Skeletal muscle tissue (tissue), 4 donors: ENCODE data around the gene TNRC18. TPM values are rescaled to one million over a fixed set of nuclear protein-coding genes. Genes with fewer than 3 reads are reported as not detected.

Experiments
- H3K27ac ChIP-seq: one replicate; pipeline ENCODE4 v1.7.0; 2013; ENCODE audit warnings: mild to moderate bottlenecking, low read depth, low read length, inconsistent platforms
- H3K27me3 ChIP-seq, 3 donors: one replicate each; pipeline ENCODE4 v1.7.0; 2013; ENCODE audit warnings: low read length in 3 of 3; ENCODE audit not compliant: control insufficient read depth in 3 of 3, insufficient read depth in 3 of 3
- H3K36me3 ChIP-seq, 3 donors: one replicate each; pipeline ENCODE4 v1.7.0; 2013; ENCODE audit warnings: low read length in 3 of 3; ENCODE audit not compliant: control insufficient read depth in 3 of 3, insufficient read depth in 3 of 3
- H3K4me1 ChIP-seq, 3 donors: one replicate each; pipeline ENCODE4 v1.7.0; 2013; ENCODE audit warnings: low read length in 3 of 3, mild to moderate bottlenecking in 3 of 3; ENCODE audit not compliant: control insufficient read depth in 3 of 3, insufficient read depth in 3 of 3
- H3K4me3 ChIP-seq, 3 donors: one replicate each; pipeline ENCODE4 v1.7.0; 2013; ENCODE audit warnings: low read length in 3 of 3
- H3K9ac ChIP-seq, 3 donors: one replicate each; pipeline ENCODE4 v1.7.0; 2013; ENCODE audit warnings: low read length in 3 of 3, mild to moderate bottlenecking in 3 of 3, moderate library complexity in 2 of 3, low read depth in 1 of 3
- H3K9me3 ChIP-seq, 3 donors: one replicate each; pipeline ENCODE4 v1.7.0; 2013; ENCODE audit warnings: low read length in 3 of 3; ENCODE audit not compliant: control insufficient read depth in 3 of 3
- total RNA-seq: library from RNA; depleted of rRNA; stranded (reverse); fragments of >200 nt; gene quantifications from one replicate; pipeline ENCODE4 v1.2.3, GENCODE V29; 2014
- donor health status: Osteomylitis.

Gene TNRC18
- total RNA-seq, 1 donor from 2014 or later, result 25.6 TPM

- Histone ChIP-seq H3K9me3 (peaks cover 0 to 4% (median 0%) of the 10 kb centered on the region in 3 donors), H3K27me3 (no peaks in the 10 kb centered on the region), H3K9ac (peak overlapping the region; percentile 79 to 99 (median 99)), H3K4me3 (peak overlapping the region; percentile 91 to 94 (median 92)), H3K36me3 (peaks cover 0 to 7% (median 2%) of the 10 kb centered on the region in 3 donors), H3K4me1 (peaks cover 23 to 36% (median 28%) of the 10 kb centered on the region in 3 donors), H3K27ac (peak overlapping the region; percentile 97)
Observed at GRCh38 chr7:5429253-5429856, 5.7 kb upstream of the TNRC18 start.

GRCh38 chr7:5428478-5429252 is 5.0 kb upstream of the TNRC18 start:
- peaks cover 0 to 4% (median 0%) of the 10 kb centered on the region in 3 donors for H3K9me3 ChIP-seq
- peak overlapping the region; percentile 91 to 94 (median 92) for H3K4me3 ChIP-seq
- peaks cover 23 to 36% (median 28%) of the 10 kb centered on the region in 3 donors for H3K4me1 ChIP-seq
- H3K27me3 ChIP-seq, result no peaks in the 10 kb centered on the region
- peaks cover 0 to 7% (median 2%) of the 10 kb centered on the region in 3 donors for H3K36me3 ChIP-seq
- peak overlapping the region; percentile 97 for H3K27ac ChIP-seq
- H3K9ac ChIP-seq, result peak overlapping the region; percentile 94 to 99 (median 99)

- Histone ChIP-seq H3K4me3 (peak overlapping the region; percentile 91 to 94 (median 92)), H3K9ac (peak overlapping the region; percentile 98 to 99 (median 99)), H3K36me3 (no peaks in the 10 kb centered on the region), H3K4me1 (peaks cover 23 to 36% (median 28%) of the 10 kb centered on the region in 3 donors), H3K9me3 (no peaks in the 10 kb centered on the region), H3K27ac (peak overlapping the region; percentile 97), H3K27me3 (no peaks in the 10 kb centered on the region)
Observed at GRCh38 chr7:5426226-5426475, 2.5 kb upstream of the TNRC18 start.

GRCh38 chr7:5425507-5426225 is 2.0 kb upstream of the TNRC18 start:
- no peaks in the 10 kb centered on the region for H3K36me3 ChIP-seq
- H3K9me3 ChIP-seq, result no peaks in the 10 kb centered on the region
- H3K27ac ChIP-seq, result peak overlapping the region; percentile 97
- H3K4me3 ChIP-seq, result peak overlapping the region; percentile 91 to 94 (median 92)
- peaks cover 23 to 36% (median 28%) of the 10 kb centered on the region in 3 donors for H3K4me1 ChIP-seq
- peak overlapping the region; percentile 98 to 99 (median 99) for H3K9ac ChIP-seq
- H3K27me3 ChIP-seq, result no peaks in the 10 kb centered on the region

- Histone ChIP-seq H3K27me3 (no peaks in the 10 kb centered on the region), H3K4me1 (peaks cover 17 to 29% (median 24%) of the 10 kb centered on the region in 3 donors), H3K9ac (peak overlapping the region; percentile 98 to 99 (median 99)), H3K27ac (peak overlapping the region; percentile 97), H3K36me3 (no peaks in the 10 kb centered on the region), H3K9me3 (no peaks in the 10 kb centered on the region), H3K4me3 (peak overlapping the region; percentile 91 to 94 (median 92))
Observed at GRCh38 chr7:5424749-5425506, 1.3 kb upstream of the TNRC18 start.

- Histone ChIP-seq H3K27ac (peak overlapping the region; percentile 97), H3K4me1 (peaks cover 13 to 23% (median 20%) of the 10 kb centered on the region in 3 donors), H3K36me3 (no peaks in the 10 kb centered on the region), H3K4me3 (peak overlapping the region; percentile 91 to 94 (median 92)), H3K9me3 (no peaks in the 10 kb centered on the region), H3K27me3 (no peaks in the 10 kb centered on the region), H3K9ac (peak overlapping the region; percentile 98 to 99 (median 99))
Observed at GRCh38 chr7:5423976-5424748, 528 bp upstream of the TNRC18 start.

GRCh38 chr7:5422396-5423305 is 983 bp downstream of the TNRC18 start:
- peak overlapping the region; percentile 77 to 94 (median 84) for H3K4me3 ChIP-seq

GRCh38 chr7:5421714-5422395 is 1.8 kb downstream of the TNRC18 start:
- Histone ChIP-seq H3K9me3 (no peaks in the 10 kb centered on the region), H3K4me1 (peaks cover 15 to 16% (median 16%) of the 10 kb centered on the region in 3 donors), H3K4me3 (peak overlapping the region; percentile 77 to 94 (median 84)), H3K36me3 (peaks cover 0 to 3% (median 3%) of the 10 kb centered on the region in 3 donors), H3K27me3 (no peaks in the 10 kb centered on the region), H3K9ac (peak overlapping the region; percentile 85 to 96 (median 95)), H3K27ac (peak overlapping the region; percentile 95)

More at GRCh38 chr7:5422396-5423305, 983 bp downstream of the TNRC18 start:
- Histone ChIP-seq H3K27ac (peak overlapping the region; percentile 95), H3K27me3 (no peaks in the 10 kb centered on the region), H3K9me3 (no peaks in the 10 kb centered on the region), H3K4me1 (peaks cover 16 to 21% (median 18%) of the 10 kb centered on the region in 3 donors), H3K36me3 (peaks cover 0 to under 1% (median 0%) of the 10 kb centered on the region in 3 donors), H3K9ac (peak overlapping the region; percentile 85 to 96 (median 95))
